ENCODE measurements around the gene DSE.

DNA sequence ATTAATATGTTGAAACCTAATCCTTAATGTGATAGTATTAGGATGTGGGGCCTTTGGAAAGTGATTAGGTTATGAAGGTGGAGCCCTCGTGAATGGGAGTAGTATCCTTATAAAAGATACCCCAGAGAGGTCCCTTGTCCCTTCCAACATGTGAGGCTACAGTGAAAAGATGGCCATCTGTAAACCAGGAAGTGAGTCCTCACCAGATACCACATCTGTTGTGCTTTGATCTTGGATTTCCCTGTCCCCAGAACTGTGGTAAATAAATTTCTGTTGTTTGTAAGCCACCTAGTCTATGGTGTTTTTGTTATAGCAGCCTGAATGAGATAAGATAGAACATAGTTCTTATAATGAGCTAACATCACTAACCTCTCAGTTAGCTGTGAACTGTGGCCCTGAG lies 73.8 kb downstream of the DSE start:
- no peak for TF ChIP-seq POLR2A (IDR thresholded peaks at IDR 0.05)
- no peak for TF ChIP-seq CTCF (IDR thresholded peaks at IDR 0.05)
